Effector memory CD4-positive, alpha-beta T cell (primary cell): ENCODE results near the gene ATP6V0D1.

ENCODE experiments used
- DNase-seq, 3 donors: peaks; one replicate each; pipeline ENCODE4 v3.0.0-alpha.2; 2020
- H3K27ac ChIP-seq: 2 replicates; pipeline ENCODE4 v1.7.0; 2013; ENCODE audit warnings: mild to moderate bottlenecking, low read length, moderate library complexity; ENCODE audit not compliant: insufficient read depth, poor library complexity, severe bottlenecking
- H3K27me3 ChIP-seq: replicated peaks from 2 replicates; pipeline ENCODE4 v1.7.0; 2013; ENCODE audit warnings: mild to moderate bottlenecking, low read length; ENCODE audit not compliant: insufficient read depth, control insufficient read depth, poor library complexity, severe bottlenecking
- H3K36me3 ChIP-seq: 2 replicates; pipeline ENCODE4 v1.7.0; 2013; ENCODE audit warnings: mild to moderate bottlenecking, low read length, moderate library complexity; ENCODE audit not compliant: control insufficient read depth, insufficient read depth
- H3K4me1 ChIP-seq: 2 replicates; pipeline ENCODE4 v1.7.0; 2013; ENCODE audit warnings: low read length, mild to moderate bottlenecking; ENCODE audit not compliant: control insufficient read depth, insufficient read depth, poor library complexity, severe bottlenecking
- H3K4me3 ChIP-seq: 2 replicates; pipeline ENCODE4 v1.7.0; 2013; ENCODE audit warnings: low read length, low read depth, mild to moderate bottlenecking; ENCODE audit not compliant: insufficient read depth, poor library complexity, severe bottlenecking
- H3K9me3 ChIP-seq: 2 replicates; pipeline ENCODE4 v1.7.0; 2013; ENCODE audit warnings: mild to moderate bottlenecking, low read length, moderate library complexity; ENCODE audit not compliant: control insufficient read depth

Gene ATP6V0D1

DNA sequence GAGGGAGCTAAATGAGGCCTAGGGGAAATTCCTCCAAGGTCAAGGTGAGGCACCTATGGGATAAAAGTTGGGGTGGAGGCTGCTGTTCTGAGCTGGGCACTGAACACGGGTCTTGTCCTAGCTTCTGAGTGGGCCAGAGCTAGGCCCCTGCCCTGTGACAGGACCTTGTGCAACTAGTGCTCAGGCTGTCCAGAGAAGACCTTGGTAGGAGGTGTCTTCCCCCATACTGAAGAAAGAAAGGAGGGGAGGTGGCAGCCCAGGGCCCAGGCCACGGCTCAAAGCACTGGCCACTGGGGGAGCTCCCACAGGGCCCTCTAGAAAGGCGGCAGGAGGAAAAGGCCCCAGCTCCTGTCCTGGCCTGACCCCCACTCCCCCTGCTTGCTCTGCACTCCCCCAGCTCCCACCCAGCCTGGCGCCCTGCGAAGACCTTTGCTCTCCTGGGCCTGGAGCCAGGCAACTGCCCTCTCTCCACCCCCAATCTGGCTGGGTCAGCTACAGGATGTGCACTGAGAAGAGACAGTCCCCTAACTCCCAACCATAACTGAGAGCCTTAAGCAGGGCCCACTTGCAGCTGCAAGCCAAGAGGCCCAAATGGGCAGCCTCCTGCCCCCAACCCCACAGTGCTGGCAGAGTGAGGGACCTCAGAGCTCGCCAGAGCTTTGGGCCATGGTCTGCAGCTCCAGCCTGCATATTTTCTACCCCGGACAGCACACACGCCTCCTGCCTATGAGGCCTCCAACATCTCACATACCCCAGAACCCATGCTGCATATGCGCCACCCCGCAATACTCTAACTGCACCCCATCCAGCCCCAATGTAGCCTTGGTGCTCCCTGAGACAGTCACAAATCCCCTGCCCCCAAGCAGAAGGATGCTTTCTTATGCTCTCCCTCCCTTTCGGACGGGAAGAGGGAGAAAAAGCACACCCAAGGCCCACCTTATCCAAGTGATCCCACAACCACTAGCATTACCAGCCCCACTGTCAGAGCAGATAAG is 34.7 kb downstream of the ATP6V0D1 start:
- Histone ChIP-seq H3K4me3 (no peak overlapping the region), H3K9me3 (no peaks in the 10 kb centered on the region), H3K27me3 (no peaks in the 10 kb centered on the region), H3K4me1 (no peaks in the 10 kb centered on the region), H3K36me3 (peaks cover 40% of the 10 kb centered on the region), H3K27ac (no peak overlapping the region)
- DNase-seq, result no peak

DNA sequence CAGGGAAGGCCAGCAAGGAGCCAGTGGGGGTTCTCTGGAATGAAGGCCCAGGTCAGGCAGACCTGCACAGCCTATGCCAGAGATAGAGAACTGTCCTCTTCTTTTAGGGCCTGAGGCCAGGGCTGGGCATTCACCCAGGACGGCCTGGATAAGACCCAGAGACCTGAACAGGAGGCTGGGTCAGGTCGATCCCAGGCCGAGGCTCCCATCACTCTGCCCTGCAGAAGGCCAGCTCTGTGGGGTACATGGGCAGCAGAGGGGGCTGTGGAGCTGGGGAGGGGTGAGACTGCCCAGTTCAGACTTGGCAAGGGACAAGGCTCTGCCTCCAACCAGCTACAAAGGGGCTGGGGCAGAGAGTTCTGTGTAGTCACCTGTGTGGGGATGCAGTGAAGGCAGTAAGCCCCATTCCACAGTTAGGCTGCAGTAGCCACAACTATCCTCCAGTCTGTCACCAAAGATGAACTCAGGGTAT is 35.5 kb downstream of the ATP6V0D1 start:
- Histone ChIP-seq H3K27ac (no peak overlapping the region), H3K4me3 (no peak overlapping the region), H3K4me1 (no peaks in the 10 kb centered on the region), H3K9me3 (no peaks in the 10 kb centered on the region), H3K36me3 (peaks cover 37% of the 10 kb centered on the region), H3K27me3 (no peaks in the 10 kb centered on the region)
- DNase-seq, result no peak

DNA sequence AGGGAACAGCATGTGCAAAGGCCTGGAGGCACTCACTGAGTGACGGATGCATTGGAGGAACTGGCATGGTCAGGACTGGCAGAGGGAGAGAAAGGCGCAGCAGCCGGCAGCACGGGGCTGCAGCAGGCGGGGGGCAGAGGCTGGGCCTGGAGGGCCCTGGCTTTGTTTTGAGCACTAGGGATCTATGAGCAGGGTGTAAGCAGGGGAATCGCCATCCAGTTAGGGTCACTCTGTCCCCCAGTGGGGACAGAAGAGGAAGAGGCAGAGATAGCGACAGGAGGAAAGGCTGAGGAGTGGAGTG is 35.9 kb downstream of the ATP6V0D1 start:
- Histone ChIP-seq H3K4me3 (no peak overlapping the region), H3K36me3 (peaks cover 40% of the 10 kb centered on the region), H3K9me3 (no peaks in the 10 kb centered on the region), H3K27ac (no peak overlapping the region), H3K27me3 (no peaks in the 10 kb centered on the region), H3K4me1 (no peaks in the 10 kb centered on the region)
- DNase-seq, result no peak

DNA sequence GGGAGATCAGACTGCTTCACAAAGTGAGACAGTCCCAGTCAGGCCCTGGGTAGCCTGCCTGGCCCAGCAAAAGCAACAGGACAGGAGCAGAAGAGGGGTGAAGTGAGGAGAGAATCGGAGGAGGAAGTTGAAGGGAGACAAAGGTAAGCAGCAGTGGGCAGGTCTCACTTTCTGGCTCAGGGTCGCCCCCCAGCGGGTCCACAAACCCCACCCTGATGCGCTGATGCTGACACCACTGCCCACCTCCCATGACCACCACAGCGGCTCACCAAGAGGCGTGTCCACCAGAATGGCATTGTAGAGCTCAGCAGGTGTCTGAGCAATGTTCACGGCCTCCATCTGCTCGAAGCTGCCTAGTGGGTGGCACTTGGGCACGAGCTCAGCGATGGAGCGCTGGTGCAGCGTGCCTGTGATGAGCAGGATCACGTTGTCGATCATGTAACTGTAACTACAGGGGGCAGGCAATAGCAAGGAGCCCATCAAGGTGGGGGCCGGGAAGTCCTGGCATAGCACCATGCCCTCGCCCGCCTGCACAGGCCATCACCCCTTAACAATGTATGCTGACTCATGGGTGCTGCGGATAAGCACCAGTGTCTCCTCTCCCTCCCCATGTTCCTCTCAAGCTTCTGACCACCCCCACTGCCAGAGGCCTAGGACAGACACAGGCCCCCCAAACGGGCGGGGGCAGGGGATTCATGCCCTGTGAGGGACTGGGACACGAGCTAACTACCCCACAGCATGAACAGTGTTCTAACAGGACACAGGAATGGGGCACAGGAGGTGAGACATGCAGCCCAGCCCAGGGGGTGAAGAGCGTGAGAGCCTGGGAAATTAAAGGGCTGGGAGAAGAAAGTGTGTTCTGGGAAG is 36.5 kb downstream of the ATP6V0D1 start:
- Histone ChIP-seq H3K36me3 (peaks cover 43% of the 10 kb centered on the region), H3K4me3 (no peak overlapping the region), H3K9me3 (no peaks in the 10 kb centered on the region), H3K27me3 (no peaks in the 10 kb centered on the region), H3K27ac (no peak overlapping the region), H3K4me1 (no peaks in the 10 kb centered on the region)
- no peak for DNase-seq

DNA sequence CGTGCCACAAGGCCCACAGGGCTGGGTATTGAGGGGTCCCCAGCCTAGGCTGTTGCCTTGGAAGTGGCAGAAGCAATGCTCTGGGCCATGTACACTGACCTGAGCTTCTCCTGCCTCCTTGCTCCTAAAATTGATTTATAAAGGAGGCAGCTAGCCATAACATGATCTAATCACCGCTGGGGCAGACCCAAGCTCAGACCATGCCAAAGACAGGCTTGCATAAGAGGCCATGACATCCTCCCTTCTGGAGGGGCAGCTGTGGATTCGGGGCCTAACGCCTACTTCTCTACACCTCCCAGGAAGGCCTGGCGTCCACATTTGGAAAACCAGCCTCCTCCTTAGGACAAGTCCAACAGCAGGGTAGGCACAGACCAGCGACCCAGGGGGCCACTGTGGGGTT is 37.7 kb downstream of the ATP6V0D1 start:
- Histone ChIP-seq H3K4me3 (no peak overlapping the region), H3K36me3 (peaks cover 48% of the 10 kb centered on the region), H3K4me1 (no peaks in the 10 kb centered on the region)

DNA sequence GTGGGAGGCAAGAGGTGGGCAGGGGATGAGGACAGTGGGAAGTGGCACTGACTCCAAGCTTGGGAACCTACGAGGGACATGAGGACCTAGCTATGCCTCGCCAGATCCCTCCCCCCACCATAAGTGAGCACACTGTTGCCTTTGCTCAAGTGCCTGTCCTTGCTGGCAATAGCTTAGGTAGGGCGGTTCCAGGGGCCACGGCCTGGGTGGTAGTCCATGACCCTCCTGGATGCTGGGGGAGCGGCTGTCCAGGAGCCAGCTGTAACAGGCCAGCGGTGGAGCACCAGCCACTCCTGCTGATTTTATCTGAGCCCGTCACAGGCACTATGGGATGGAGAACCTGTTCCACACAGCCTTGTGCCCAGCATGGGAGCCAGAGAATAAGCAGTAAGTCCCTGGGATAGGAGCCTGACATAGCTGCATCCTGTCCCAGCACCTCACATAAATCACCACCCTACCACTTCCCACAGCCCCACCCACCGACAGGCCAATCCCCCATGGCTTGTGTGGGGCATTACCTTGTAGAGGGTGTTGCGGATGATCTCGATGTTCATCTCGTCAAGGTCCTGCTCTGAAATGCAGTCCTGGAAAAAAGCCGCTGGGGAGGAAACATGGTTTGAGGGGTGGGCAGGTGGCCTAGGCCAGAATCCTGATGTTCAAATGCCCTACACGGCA is 38.2 kb downstream of the ATP6V0D1 start:
- Histone ChIP-seq H3K9me3 (no peaks in the 10 kb centered on the region), H3K4me1 (no peaks in the 10 kb centered on the region), H3K36me3 (peaks cover 54% of the 10 kb centered on the region), H3K4me3 (no peak overlapping the region), H3K27ac (no peak overlapping the region), H3K27me3 (no peaks in the 10 kb centered on the region)
- no peak for DNase-seq

More for the DNA sequence above, 37.7 kb downstream of the ATP6V0D1 start:
- Histone ChIP-seq H3K27ac (no peak overlapping the region), H3K9me3 (no peaks in the 10 kb centered on the region), H3K27me3 (no peaks in the 10 kb centered on the region)
- DNase-seq, result no peak

DNA sequence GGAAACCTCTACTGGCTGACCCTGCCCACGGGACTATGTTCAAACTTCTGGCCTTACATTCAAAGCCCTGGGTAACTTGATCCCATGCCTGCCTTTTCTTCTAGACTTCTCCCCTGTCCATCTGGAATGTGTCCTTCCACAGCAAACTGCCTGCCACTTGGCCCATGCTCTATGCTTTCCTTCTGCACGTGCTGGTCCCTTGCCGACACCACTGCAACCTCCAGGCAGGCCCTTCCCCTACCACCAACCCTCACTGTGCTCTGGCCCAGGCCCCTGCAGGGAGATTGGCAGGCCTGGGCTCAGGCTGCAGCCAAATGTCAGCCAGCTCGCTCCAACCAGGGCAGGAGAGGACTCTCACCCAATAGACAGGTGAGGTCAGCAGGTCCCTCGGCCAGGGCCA is 39.0 kb downstream of the ATP6V0D1 start:
- Histone ChIP-seq H3K27me3 (no peaks in the 10 kb centered on the region), H3K36me3 (peaks cover 56% of the 10 kb centered on the region), H3K4me3 (no peak overlapping the region), H3K4me1 (no peaks in the 10 kb centered on the region), H3K9me3 (no peaks in the 10 kb centered on the region), H3K27ac (no peak overlapping the region)
- DNase-seq, result no peak

DNA sequence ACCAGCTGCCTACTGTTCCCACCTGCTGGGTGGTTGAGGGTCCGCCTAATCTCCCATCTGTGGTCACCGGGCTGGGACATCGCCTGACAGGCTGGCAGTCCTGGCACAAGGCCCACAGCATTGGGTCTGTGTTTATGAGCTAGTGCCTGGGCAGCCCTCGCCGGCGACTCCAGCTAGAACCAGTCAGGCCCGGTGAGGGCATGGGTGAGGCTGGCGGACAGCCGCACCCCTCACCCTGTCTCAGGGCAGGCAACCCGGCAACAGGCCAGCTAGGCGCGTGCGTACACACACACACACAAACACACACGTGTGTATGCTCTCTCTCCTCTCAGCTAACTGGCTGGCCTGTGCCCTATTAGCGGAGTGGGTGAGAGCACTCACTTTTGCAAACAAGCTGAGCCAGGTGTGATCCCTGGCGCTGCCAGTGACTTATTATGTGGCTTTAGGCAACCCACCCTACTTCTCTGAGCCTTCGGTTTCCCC is 39.6 kb downstream of the ATP6V0D1 start:
- DNase-seq, result no peak
- peaks cover 54% of the 10 kb centered on the region for H3K36me3 ChIP-seq
- H3K4me1 ChIP-seq, result no peaks in the 10 kb centered on the region
- no peaks in the 10 kb centered on the region for H3K27me3 ChIP-seq
- H3K9me3 ChIP-seq, result no peaks in the 10 kb centered on the region
- H3K27ac ChIP-seq, result no peak overlapping the region
- no peak overlapping the region for H3K4me3 ChIP-seq

DNA sequence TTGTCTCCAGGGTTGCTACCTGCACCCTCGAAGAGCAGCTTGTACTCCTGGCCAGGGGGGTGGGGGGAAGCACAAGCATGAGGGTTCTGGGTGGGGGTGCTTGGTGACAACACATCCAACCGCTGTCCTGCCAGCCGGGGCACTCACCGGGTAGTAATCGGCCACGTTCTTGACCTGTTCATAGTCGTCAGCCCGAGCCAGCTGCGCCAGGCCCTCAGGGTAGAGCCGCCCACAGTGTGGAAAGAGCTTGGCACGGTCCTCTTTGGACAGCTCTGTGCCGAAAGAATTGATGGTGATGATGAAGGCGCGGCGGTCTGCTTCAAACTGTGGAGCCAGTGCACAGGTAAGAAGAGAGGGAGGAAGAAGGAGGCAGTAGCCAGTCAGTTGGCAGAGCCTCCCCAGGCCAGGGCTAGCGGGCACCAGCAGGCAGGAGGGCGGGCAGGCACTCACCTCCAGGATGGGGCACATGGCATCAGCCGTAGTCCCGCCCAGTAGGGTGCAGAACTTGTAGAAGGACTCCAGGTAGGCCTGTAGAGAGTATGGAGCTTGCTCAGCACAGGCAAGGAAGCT is 42.0 kb downstream of the ATP6V0D1 start:
- Histone ChIP-seq H3K27me3 (no peaks in the 10 kb centered on the region), H3K9me3 (no peaks in the 10 kb centered on the region), H3K27ac (no peak overlapping the region), H3K4me1 (no peaks in the 10 kb centered on the region), H3K4me3 (no peak overlapping the region), H3K36me3 (peaks cover 46% of the 10 kb centered on the region)
- no peak for DNase-seq
